Measurements from ENCODE around the gene CCDC85B. TPM values are rescaled to one million over a fixed set of nuclear protein-coding genes. Genes with fewer than 3 reads are reported as not detected.

The CCDC85B gene
- total RNA-seq, 1 experiment from 2014 or later: 20.8 TPM

- Mint-ChIP-seq H3K9me3 (ENCODE audit: unreplicated experiment) (no peaks in the 10 kb centered on the region), H3K4me1 (ENCODE audit: insufficient read depth, unreplicated experiment) (peaks cover 29% of the 10 kb centered on the region), H3K4me3 (ENCODE audit: unreplicated experiment) (peak overlapping the region; percentile 83), H3K27me3 (ENCODE audit: insufficient read depth, unreplicated experiment) (no peaks in the 10 kb centered on the region), H3K27ac (ENCODE audit: low read depth, unreplicated experiment) (peak overlapping the region; percentile 94), H3K36me3 (ENCODE audit: insufficient read depth, unreplicated experiment) (peaks cover 55% of the 10 kb centered on the region)
- no peak for TF ChIP-seq CTCF (IDR thresholded peaks at IDR 0.05; ENCODE audit: unreplicated experiment)
- no TSS peak for BruUV-seq (replicated peaks)
- POLR2A ChIA-PET: interaction anchor here (0.6 to 6.2 kb wide), 16 partner anchors 10 to 1725 kb away, joined by 3 to 181 read pairs (median 5); partner anchors contain the start of genes AP5B1, BANF1, CCDC85B and EIF1AD
- CTCF ChIA-PET: interaction anchor here (0.6 to 0.9 kb wide), 3 partner anchors 11 to 245 kb away, joined by 3 read pairs; no protein-coding TSS in a partner anchor
- intact Hi-C loops (cut with micrococcal nuclease): no loop called here
- DNase-seq (ENCODE audit: unreplicated experiment): peak; percentile 72
Measured at GRCh38 chr11:65856689-65857499, 33.6 kb upstream of the CCDC85B start.

- intact Hi-C loops (cut with micrococcal nuclease): no loop called here
Measured at GRCh38 chr11:65857500-65857852, 33.0 kb upstream of the CCDC85B start.

GRCh38 chr11:65857853-65858680 lies 32.4 kb upstream of the CCDC85B start, which contains the start of gene CFL1:
TSS of gene CFL1 (minus strand) at chr11:65858180. CDS start at chr11:65858099, 81 bp downstream.
- Mint-ChIP-seq H3K36me3 (ENCODE audit: insufficient read depth, unreplicated experiment) (peaks cover 55% of the 10 kb centered on the region), H3K9me3 (ENCODE audit: unreplicated experiment) (no peaks in the 10 kb centered on the region), H3K27ac (ENCODE audit: low read depth, unreplicated experiment) (peak within 1 kb of the TSS; percentile 94), H3K4me3 (ENCODE audit: unreplicated experiment) (peak within 1 kb of the TSS; percentile 83), H3K27me3 (ENCODE audit: insufficient read depth, unreplicated experiment) (no peaks in the 10 kb centered on the region), H3K4me1 (ENCODE audit: insufficient read depth, unreplicated experiment) (peaks cover 37% of the 10 kb centered on the region)
- no peak for TF ChIP-seq CTCF (IDR thresholded peaks at IDR 0.05; ENCODE audit: unreplicated experiment)
- DNase-seq (ENCODE audit: unreplicated experiment): peak; percentile 97
- ChIA-PET CTCF (interaction anchor here (0.6 to 4.0 kb wide), 5 partner anchors 9 to 256 kb away, joined by 3 to 41 read pairs (median 4); no protein-coding TSS in a partner anchor), POLR2A (interaction anchor here (0.6 to 6.2 kb wide), 38 partner anchors 9 to 679 kb away, joined by 3 to 181 read pairs (median 5); partner anchors contain the start of genes AP5B1, BANF1, C11orf68 and CCDC85B)
- no TSS peak for BruUV-seq (replicated peaks)
- intact Hi-C loops (cut with micrococcal nuclease): no loop called here

More at GRCh38 chr11:65857500-65857852, 33.0 kb upstream of the CCDC85B start:
- H3K4me3 Mint-ChIP-seq (ENCODE audit: unreplicated experiment): peak overlapping the region; percentile 83
- POLR2A ChIA-PET: interaction anchor here (0.6 to 6.2 kb wide), 26 partner anchors 9 to 1725 kb away, joined by 3 to 181 read pairs (median 5); partner anchors contain the start of genes AP5B1, BANF1, C11orf68 and CCDC85B
- H3K4me1 Mint-ChIP-seq (ENCODE audit: insufficient read depth, unreplicated experiment): peaks cover 31% of the 10 kb centered on the region
- DNase-seq (ENCODE audit: unreplicated experiment): no peak
- TF ChIP-seq CTCF (IDR thresholded peaks at IDR 0.05; ENCODE audit: unreplicated experiment): no peak
- no peaks in the 10 kb centered on the region for H3K9me3 Mint-ChIP-seq (ENCODE audit: unreplicated experiment)
- no peaks in the 10 kb centered on the region for H3K27me3 Mint-ChIP-seq (ENCODE audit: insufficient read depth, unreplicated experiment)
- no TSS peak for BruUV-seq (replicated peaks)
- CTCF ChIA-PET: interaction anchor here (0.7 to 0.9 kb wide), 2 partner anchors 46 to 246 kb away, joined by 3 read pairs; no protein-coding TSS in a partner anchor
- H3K36me3 Mint-ChIP-seq (ENCODE audit: insufficient read depth, unreplicated experiment): peaks cover 56% of the 10 kb centered on the region
- peak overlapping the region; percentile 94 for H3K27ac Mint-ChIP-seq (ENCODE audit: low read depth, unreplicated experiment)

Data from MCF 10A (cell line).